GM18858 (cell line): ENCODE results near the gene ZNF157.
"Not testable (repeated sequence)": the region's sequence is repeated elsewhere in the genome, so short reads cannot be mapped to it uniquely, and the experiment has no call there.

Experiments
- ATAC-seq: cut with Tn5 transposase; IDR thresholded peaks from one replicate; pipeline ENCODE4 v1.9.1; 2021; ENCODE audit not compliant: unreplicated experiment

Gene ZNF157

DNA sequence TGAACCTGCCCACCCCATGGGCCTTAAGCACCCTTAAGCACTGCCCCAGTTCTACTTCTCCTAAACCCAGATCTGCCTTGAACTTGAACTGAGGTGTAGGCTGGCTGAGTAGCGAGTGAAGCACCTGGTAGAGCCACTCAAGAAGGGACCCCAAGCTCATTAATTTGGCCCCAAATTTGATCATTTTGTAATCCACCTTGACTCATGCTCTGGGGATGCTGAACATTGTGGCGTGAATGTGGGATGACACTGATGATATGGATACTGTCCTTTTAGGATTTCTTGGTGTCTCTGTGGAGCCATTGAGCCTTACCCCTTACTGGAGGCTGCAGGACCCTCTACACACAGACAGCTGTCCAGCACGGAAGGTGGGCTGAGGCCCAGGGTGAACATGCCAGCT lies at the start of gene ZNF157:
Gene ZNF157 (plus strand): TSS at position 301 of the 400 bp plus-strand sequence. CDS start 91 bp downstream, at position 392.
- ATAC-seq, result no peak

DNA sequence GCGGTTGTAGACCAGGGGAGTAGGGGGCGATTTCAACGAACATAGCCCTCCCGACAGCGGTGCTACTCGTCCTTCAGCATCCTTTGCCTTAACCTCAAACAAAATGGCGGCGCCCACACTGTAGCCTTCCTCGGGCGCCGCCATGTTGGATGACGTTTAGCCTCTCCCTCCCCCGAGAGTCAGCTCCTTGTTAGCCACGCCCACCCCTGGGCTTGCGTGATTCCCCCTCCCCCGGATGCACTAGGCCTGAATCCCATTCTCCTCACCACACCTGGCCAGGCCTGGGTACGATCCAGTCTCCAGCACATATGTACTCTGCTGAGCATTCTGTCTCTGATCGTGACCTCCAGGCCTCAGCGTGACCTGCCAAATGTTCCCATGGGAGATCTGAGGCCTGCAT lies 49.0 kb upstream of the ZNF157 start:
- no peak for ATAC-seq

DNA sequence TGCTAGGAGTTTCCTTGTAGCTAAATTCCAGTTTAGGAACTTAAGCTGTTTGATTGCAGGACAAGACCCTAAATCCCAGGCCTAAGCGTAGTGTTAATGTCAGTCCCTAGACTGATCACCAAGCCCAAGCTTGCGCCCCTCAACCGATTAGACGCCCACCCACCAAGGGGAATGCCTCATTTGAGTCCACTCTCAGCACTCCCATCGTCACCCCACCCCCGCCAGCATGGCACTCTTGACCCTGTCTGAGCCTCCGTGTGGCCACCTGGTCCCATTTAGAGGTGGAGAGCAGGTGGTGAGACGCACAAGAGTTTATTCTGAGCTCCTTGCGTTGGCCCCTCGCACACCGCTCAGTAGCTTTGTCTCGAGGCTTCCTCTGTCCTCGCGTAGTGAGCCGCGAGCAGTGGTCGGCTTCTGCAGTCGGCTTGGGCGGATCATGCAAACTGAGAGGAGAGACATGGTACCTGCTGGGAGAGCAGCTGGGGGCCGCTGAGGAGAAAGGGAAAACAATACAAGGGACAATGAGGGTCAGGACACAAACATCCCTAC lies 48.5 kb upstream of the ZNF157 start:
- ATAC-seq, result no peak

DNA sequence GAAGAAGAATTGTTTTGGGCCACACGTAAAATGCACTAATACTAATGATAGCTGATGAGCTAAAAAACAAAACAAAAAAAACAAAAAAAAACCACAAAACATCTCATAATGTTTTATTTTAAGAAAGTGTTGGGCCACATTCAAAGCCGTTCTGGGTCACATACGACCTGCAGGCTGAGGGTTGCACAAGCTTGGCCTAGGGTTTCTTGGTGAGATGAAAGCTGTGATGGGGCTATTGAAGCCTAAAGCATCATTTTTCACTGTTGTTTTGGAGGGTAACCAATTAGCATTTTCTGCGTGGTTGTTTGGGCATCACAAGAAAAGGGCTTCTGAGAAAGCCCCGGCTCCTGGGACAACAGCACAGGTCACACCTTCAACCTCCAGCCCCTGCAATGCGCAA lies 42.5 kb upstream of the ZNF157 start:
- ATAC-seq, result no peak

DNA sequence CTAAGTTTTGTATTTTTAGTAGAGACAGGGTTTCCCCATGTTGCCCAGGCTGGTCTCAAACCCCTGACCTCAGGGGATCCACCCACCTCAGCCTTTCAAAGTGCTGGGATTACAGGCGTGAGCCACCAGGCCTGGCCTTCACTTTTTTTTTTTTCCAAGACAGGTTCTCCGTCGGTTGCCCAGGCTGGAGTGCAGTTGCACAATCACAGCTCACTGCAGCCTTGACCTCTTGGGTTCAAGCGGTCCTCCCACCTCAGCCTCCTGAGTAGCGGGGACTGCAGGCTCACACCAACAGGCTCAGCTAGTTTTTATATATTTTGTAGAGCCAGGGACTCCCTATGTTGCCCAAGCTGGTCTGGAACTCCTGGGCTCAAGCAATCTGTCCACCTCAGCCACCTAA lies 37.6 kb upstream of the ZNF157 start:
- not testable (repeated sequence) for ATAC-seq

DNA sequence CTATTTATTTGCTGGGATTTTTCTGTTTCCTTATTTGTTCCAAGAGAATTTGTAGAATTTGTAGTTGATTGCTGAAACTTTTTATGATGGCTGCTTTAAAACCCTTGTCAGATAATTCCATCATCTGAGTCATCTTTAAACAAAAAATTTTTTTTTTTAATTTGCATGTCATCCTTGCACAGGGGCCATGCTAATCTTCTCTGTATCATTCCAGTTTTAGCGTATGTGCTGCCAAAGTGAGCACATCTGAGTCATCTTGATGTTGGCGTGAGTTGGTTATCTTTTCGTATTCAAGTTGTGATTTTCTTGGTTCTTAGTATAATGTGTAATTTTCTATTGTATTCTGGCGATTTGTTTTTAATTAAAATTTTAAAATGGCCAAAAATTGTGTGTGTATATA lies 18.7 kb upstream of the ZNF157 start:
- no peak for ATAC-seq

DNA sequence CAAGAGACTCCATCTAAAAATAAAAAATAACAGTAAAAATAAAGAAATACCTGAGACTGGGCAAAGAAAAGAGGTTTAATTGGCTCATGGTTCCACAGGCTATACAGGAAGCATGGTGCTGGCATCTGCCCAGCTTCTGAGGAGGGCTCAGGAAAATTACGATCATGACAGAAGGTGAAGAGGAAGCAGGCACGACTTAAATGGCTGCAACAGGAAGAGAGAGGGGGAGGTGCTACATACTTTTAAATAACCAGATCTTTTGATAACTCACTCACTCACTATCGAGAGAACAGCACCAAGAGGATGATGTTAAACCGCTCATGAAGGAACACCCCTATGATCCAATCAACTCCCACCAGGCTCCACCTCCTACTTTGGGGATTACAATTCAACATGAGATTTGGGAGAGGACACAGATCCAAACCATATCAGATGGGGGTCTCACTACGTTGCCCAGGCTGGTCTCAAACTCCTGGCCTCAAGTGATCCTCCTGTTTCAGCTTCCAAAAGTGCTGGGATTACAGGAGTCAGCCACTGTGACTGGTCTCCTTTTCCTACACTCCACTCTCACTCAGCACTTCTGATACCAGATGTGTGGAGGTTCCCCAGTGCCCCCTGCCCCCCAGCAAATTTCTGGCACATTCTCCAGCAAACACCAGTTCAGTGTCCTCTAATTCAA lies 11.9 kb upstream of the ZNF157 start:
- ATAC-seq, result no peak

DNA sequence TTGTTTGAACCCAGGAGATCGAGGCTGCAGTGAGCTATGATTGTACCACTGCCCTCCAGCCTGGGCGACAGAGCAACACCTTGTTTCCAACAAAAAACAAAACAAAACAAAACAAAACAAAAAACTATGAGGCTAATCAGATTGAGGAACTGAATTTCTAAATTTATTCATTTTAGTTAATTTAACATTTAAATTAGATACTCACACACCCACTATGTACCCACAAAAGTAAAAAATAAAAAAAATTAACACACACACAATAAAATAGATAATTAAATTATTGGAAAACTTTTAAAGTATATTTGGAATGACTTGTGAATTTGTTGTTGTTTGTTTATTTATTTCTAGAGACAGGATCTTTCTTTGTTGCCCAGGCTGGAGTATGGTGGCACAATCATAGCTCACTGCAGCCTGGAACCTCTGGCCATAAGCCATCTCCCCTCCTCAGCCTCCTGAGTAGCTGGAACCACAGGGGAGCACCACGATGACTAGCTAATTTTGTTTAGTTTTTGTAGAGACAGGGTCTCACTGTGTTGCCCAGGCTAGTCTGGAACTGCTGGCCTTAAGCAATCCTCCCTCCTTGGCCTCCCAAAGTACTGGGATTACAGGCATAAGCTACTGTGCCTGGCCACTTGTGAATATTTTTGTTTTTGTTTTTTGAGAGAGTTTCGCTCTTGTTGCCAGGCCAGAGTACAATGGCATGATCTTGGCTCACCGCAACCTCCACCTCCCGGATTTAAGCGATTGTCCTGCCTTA lies 9.8 kb upstream of the ZNF157 start:
- no peak for ATAC-seq

DNA sequence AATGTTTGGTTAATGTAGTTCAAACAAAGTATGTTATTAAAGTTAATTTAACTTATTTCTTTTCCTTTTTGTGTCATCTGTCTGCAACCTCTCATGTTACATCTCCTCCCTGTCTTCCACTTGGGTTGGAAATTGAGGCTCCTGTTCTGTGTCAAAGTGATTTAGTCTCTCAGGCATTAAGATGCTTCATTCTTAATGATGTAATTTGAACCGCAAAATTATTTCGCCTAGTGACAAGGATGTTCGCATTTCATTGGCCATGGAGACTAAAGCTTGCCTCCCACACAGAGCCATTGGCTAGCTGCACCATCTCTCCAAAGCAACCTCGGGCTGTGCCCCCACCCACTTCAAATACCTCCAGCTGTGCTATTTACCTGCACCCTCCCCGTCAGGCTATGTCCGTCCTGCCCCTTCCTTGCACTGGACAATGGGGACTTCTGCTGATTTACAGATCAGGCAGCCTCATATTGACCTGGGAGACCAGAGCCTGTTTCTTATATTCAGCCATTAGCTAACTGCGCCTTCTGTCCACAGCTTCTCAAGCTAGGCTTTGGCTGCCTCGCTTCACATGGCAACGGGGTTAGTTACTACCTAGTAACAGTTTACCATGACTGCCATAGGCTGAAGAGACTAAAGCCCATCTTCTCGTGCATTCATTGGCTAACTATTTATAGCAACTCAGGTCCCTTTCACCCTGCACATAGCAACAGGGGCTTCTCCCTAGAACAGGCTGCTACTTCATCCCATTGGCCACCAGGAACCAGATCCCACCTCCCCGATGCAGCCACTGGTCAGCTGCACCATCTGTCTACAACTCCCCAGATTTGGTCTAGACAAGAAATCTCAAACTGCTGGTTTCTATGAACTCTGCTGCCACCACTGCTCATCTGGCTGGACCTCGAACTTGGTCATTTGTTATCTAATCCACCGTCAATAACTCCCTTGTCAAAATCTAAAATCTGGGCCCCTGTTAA lies 8.6 kb upstream of the ZNF157 start:
- ATAC-seq, result peak; percentile 92

DNA sequence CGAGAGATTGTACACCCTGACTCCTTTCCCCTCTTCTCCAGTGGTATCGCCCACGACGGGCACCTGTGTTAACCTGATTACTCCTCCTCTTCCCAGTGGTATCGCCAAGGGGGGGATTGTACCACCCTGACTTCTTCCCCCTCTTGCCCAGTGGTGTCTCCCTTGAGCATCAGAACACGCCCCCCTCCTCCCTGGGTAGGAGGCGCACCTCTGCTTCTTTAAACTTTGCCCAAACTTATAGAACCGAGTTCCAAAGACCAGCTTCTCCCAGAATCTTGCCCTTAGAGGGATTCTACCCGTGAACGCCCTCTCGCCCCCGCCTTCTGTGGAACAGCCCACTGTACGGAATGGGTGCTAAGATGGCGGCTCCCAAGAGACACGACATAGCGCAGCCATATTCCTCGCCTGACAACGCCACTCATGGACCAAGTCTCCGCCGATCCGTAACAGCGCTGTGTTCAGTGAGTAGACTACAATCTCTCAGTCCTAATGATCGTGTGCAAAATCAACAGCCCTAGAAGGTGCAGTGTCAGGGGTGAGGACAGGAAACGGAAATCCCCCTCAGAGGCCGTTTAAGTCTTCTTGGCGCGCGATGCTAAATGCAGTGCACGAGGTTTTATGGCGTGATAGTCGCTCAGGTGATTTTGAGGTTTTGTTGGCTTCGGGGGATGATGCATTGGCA lies 4.2 kb upstream of the ZNF157 start:
- ATAC-seq, result no peak

DNA sequence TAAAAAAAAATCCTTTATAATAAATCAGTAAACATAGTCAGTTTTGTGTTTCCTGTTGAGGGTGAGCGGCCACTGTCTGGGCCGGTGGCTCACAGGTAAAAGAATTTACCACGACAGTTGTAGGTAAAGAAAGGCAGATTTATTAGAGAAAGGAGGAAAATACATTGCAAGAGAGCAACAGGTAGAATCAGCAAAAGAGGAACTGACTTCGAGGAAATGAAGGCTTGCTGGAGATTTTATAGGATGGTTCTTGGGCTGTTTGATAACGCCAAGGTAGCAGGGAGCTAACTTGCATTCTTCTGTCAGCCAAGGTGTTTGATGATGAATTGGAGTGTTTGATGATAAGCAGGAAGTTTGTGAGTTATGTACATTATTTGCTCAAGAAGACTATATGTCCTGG lies 2.8 kb downstream of the ZNF157 start:
- ATAC-seq, result no peak

DNA sequence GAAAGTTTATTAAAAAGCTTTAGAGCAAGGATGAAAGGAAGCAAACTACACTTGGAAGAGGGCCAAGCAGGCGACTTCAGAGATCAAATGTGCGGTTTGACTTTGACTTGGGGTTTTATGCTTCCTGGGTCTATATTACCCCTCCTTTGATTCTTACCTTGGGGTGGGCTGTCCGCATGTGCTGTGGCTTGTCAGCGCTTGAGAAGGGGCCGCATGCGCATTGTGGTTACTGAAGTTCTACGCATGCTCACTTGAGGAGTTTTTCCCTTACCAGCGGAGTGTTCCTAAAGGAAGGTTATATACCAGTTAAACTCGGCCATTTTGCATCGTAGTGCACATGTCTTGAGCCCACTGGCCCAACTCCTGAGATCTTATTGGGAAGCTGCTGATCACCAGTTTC lies 9.9 kb downstream of the ZNF157 start:
- no peak for ATAC-seq

DNA sequence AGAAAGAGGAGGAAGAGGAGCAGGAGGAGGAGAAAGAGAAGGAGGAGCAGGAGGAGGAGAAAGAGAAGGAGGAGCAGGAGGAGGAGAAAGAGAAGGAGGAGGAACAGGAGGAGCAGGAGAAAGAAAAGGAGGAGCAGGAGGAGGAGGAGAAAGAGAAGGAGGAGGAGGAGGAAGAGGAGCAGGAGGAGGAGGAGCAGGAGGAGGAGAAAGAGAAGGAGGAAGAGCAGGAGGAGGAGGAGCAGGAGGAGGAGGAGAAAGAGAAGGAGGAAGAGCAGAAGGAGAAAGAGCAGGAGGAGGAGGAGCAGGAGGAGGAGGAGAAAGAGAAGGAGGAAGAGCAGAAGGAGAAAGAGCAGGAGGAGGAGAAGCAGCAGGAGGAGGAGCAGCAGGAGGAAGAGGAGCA lies 10.5 kb downstream of the ZNF157 start:
- ATAC-seq, result not testable (repeated sequence)

DNA sequence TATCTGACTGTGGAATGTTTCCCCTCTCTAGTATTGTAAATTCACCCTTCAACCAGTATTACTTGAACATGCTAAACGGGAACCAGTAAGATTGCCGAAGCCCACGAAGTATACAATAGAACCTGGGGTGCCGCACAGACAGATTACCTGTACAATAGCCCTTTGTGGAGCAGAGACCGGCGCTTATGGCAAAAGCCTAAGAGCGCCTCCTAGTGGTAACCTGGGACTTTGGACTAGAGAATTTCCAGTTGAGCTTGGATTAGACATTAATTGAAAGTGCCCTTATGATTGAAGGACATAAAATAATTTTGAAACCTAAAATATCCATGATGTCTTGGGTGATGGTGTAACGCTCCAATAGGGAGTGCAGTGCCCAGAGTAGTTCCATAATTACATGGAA lies 14.1 kb downstream of the ZNF157 start:
- ATAC-seq, result no peak

DNA sequence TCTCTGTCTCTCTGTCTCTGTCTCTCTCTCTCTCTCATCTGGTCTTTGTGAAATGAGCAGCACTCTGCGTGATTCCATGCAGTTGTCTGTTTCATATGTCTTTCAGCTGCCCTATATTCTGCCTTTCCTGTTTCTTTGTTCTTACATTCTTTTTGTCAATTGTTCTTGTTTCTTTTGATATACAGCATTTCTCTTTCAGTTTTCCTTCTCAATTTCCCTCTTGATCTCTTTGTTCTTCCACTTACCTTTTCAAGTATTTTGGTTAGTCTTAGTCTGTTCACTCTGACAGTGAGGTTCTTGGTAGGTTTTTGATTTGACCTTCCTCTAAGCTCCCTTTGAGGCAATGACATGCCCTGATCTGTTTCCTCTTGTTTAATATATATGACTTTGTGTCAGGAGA lies 20.4 kb downstream of the ZNF157 start:
- no peak for ATAC-seq

DNA sequence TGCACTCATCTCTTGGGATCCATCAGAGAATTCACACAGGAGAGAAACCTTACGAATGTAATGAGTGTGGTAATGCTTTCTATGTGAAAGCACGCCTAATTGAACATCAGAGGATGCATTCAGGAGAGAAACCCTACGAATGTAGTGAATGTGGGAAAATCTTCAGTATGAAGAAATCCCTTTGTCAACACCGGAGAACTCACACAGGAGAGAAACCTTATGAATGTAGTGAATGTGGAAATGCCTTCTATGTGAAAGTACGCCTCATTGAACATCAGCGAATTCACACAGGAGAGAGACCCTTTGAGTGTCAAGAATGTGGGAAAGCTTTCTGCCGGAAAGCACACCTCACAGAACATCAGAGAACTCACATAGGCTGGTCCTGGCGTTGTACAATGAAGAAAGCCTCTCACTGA lies 42.8 kb downstream of the ZNF157 start:
- ATAC-seq, result no peak

DNA sequence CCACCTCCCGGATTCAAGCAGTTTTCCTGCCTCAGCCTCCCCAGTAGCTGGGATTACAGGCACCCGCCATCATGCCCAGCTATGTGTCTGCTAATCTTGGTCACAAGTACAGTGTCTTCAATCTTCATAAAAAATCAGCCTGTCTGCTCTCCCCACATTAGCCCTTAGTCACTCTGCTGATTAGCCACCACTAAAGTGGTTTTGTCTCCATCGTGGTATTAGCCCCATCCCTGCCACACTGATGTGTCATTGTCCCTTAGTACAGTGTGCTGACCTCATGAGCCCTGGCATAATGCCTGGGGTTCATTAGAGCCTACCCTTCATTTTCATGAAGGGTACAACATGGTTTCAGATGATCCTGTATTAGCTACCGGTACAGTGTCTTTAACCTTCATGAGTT lies 49.9 kb downstream of the ZNF157 start:
- ATAC-seq, result no peak

DNA sequence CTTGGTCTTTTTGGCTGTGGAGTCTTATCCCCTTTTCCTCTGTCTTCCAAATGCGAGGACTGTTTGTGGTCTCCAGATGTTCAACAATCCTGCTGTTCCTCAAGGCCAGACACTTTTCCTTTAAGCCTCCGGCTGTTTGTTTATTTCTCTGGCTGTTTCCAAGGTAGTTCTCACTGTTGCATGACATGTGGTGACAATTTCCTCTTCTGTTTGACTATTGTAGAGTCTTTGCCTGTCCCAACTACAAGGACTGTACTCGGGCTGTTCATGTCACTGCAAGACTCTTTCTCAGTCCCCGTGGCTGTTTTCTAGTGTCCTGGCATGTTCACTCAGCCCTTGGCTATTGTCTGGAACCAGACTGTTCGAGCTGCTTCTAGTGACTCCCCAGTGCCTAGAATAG lies 50.6 kb downstream of the ZNF157 start:
- ATAC-seq, result no peak

DNA sequence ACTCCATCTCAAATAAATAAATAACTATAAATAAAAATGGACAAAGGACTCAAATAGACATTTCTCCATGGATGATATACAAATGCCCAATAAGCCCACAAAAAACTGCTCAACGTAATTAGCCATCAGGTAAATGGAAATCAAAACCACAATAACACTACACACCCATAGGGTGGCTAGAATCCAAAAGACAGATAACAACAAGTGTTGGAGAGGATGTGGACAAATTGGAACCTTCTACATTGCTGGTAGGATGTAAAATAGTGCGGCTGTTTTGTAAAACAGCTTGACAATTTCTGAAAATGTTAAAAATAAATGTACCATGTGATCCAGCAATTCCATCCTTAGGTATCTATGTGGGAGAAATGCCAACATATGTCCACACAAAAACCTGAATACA lies 52.1 kb downstream of the ZNF157 start:
- no peak for ATAC-seq

DNA sequence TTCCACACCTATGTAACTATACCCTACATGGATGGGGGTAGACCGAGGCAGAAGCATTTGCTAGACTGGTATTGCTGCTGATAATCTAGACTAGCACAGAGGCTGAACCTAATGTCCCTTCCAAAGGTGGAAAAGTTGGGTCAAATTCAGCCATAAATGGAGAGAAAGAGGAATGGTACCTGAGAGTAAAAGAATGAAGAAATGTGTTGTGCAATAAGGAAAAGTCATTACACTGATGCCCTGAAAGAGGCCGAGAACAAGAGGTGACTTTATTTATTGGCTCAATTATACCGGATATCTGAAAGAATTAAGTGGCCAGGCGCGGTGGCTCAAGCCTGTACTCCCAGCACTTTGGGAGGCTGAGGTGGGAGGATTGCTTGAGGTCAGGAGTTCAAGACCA lies 60.5 kb downstream of the ZNF157 start:
- ATAC-seq, result no peak

DNA sequence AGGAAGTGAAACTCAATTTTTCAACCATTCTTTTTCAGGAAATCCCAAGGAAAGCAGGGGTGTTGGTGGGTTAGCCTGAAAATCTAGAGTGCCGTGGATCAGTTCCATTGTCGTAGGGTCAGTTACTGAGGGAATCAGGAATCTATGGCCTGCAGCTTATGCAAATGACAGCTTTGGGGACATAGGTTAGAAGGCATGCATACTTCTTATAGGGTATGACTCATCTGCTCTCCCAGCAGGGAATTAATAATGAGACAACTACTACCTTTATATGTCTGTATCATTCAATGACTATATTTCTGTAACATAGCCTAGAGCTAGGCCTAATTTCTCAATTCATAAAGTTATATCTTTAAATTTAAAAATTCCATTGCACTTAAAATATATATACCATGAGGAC lies 76.1 kb downstream of the ZNF157 start:
- no peak for ATAC-seq
